22Rv1 (cell line): ENCODE data around the gene TCF12.

ENCODE experiments used
- H3K27ac ChIP-seq: fragments of 450-650 bp; 2 replicates; pipeline ENCODE4 v1.5.1; 2017
- ZFX ChIP-seq: fragments of 450-650 bp; IDR thresholded peaks from 2 replicates; pipeline ENCODE4 v1.6.1; 2017; ENCODE audit warnings: antibody characterized with exemption, borderline replicate concordance
- TF ChIP-seq, protein P1 (sequence below): fragments of 450-650 bp; IDR thresholded peaks from 2 replicates; pipeline ENCODE4 v1.5.1; 2017; ENCODE audit warnings: mild to moderate bottlenecking

Gene TCF12

DNA sequence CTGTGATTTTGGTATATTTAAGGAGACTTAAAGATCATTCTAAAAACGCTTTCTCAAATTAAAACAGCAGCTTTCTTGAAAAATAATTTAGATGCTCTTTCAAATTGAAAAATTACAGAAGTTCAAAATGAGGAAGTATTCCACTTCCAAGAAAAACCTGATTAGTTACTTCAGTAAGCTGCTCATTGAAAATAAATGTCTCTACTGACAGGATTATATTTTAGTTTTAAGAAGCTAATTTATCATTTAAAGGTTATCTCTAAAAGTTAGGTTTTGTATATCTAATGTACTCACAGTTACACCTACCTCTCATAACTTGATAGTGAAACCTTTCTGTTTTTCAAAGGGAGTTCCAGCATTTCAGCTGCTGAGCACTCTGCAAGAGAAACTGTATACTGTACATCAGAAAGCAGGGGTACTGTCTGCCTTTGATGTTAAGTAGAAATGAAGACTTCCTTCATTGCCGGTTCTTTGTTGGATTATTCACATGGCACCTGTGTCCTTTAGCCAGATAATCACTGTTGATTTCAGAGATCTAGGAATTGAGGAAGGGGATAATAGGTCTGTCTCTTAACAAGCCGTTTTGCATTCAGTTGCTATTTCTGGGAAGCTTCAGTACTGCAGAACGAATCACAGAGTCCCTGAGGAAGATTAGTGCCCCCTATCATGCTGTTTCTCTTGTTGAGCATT is 161.6 kb downstream of the TCF12 start:
- TF ChIP-seq ZFX = no peak
- TF ChIP-seq, protein P1, sequence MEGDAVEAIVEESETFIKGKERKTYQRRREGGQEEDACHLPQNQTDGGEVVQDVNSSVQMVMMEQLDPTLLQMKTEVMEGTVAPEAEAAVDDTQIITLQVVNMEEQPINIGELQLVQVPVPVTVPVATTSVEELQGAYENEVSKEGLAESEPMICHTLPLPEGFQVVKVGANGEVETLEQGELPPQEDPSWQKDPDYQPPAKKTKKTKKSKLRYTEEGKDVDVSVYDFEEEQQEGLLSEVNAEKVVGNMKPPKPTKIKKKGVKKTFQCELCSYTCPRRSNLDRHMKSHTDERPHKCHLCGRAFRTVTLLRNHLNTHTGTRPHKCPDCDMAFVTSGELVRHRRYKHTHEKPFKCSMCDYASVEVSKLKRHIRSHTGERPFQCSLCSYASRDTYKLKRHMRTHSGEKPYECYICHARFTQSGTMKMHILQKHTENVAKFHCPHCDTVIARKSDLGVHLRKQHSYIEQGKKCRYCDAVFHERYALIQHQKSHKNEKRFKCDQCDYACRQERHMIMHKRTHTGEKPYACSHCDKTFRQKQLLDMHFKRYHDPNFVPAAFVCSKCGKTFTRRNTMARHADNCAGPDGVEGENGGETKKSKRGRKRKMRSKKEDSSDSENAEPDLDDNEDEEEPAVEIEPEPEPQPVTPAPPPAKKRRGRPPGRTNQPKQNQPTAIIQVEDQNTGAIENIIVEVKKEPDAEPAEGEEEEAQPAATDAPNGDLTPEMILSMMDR = no peak
- no peak overlapping the region for H3K27ac ChIP-seq

DNA sequence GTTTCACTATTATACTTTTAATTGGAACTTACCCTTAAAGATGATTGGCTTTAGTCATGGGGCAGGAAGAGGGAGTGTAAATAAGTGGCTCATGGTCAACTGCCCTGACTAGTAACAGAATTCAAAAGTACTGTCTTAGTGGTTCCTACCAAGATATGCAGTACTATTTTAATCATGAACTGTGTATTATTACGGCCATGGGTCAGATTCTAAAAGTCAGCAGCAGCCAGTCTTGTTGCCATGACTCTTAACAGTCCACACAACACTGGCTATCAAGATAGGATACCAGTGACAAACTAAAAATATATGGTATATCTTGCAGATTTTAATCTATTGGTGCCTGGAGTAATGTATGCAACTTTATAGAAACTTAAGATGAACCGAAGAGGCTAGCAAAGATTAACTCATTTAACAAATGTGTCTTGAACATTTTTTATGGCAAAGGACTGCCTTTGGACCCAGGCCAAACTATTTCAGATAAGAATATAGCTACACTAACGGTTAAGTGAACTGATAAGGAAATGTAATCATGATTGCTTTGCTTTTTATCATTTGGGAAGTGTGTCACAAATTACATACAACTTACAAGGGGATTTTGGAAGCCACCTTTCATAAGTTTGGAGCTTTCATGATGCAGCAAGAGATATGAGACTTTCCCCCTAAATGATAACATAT is 163.7 kb downstream of the TCF12 start:
- no peak overlapping the region for H3K27ac ChIP-seq
- TF ChIP-seq, protein P1 = no peak
- no peak for TF ChIP-seq ZFX

DNA sequence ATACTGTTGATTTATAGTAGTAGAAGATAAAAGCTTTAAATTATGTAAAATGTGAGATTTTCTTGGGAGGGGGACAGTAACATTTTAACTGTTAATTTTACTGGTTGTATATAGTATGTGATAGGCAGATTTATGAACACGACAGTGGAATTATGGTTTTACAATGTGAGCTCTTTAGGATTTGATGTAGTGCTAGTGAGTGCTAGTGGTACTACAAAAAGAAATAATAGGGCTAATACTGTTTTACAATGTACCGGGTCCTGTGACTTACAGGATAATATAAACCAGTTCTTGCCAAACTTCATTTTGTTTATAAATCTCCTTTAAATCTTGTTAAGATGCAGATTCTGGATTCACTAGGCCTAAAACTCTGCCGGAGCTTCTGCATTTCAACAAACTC is 165.7 kb downstream of the TCF12 start:
- TF ChIP-seq, protein P1 = no peak
- TF ChIP-seq ZFX = no peak
- H3K27ac ChIP-seq = no peak overlapping the region

DNA sequence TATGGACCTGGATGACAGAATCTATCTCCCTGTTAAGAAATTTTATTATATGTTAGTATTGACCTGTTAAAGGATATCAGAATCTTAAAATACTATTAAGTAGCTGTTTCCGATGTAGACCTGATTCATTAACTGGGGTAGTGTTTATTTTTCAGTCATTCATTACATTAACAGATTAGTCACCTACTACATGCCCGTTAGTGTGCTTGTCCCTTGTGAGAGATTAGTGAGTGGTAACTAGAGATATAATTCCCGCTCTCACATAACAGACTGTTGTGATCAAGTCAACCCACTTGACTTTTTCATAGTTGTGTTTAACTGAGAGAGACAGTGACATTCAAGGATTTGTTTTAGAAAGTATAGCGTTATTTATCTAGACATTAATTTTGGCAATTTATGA is 166.8 kb downstream of the TCF12 start:
- no peak overlapping the region for H3K27ac ChIP-seq
- TF ChIP-seq, protein P1 = no peak
- no peak for TF ChIP-seq ZFX

DNA sequence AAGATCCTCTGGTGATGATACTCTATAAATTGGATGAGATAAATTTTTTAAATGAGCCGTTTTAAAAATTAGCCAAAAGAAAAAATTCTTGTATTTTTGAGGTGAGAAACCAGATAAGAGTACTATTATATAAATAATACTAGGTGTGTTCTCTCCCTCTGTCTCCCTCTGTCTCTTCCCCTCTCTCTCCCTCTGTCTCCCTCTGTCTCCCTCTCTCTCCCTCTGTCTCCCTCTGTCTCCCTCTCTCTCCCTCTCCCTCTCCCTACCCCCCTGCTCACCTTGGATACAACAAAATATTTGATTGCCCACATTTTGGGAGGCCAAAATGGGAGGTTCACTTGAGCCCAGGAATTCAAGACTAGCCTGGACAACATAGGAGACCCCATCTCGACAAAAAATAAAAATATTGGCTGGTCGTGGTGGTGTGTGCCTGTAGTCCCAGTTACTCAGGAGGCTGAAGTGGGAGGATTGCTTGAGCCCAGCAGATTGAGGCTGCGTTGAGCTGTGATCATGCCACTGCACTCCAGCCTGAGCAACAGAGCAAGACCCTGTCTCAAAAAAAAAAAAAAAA is 168.5 kb downstream of the TCF12 start:
- TF ChIP-seq, protein P1 = no peak
- no peak for TF ChIP-seq ZFX
- no peak overlapping the region for H3K27ac ChIP-seq

DNA sequence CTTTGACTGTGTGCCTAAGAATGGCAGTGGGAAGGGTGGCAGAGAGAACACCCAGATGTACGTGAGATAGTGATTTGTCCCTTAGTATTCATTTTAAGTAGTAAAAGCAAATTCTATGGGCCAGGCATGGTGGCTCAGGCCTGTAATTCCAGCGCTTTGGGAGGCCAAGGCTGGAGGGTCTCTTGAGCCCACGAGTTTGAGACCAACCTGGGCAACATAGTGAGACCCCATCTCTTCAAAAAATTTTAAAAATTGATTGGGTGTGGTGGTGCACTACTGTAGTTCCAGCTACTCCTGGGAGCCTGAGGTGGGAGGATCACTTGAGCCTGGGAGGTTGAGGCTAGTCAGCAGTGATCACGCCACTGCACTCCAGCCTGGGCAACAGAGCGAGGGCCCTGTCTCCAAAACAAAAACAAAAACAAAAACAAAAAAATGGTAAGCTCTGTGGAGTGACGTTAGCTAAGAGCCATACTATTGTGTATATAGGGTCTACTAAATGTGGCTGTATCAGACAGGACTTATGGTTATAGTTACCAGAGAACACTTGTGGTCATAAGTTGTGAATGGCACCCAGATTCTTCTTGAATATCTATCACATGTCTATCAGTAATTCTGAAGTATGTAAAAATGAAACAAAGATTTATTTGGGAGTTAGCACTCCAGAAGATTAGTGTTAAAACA is 171.5 kb downstream of the TCF12 start:
- H3K27ac ChIP-seq = no peak overlapping the region
- TF ChIP-seq, protein P1 = no peak
